Activated CD4-positive, alpha-beta T cell treated with anti-CD3 and anti-CD28 coated beads, Interleukin-2, amount 50 U/mL, for 48 hours (primary cell): Measurements from ENCODE around the gene MAVS.
"Not testable (repeated sequence)": the region's sequence is repeated elsewhere in the genome, so short reads cannot be mapped to it uniquely, and the experiment has no call there.

ENCODE experiments used
- DNase-seq, 2 experiments: peaks; one replicate each; pipeline ENCODE4 v3.0.0-alpha.2; 2020

MAVS gene

GRCh38 chr20:3889489-3890397 lies 43.1 kb downstream of the MAVS start:
- DNase-seq = peak; percentile 54 to 56

DNA sequence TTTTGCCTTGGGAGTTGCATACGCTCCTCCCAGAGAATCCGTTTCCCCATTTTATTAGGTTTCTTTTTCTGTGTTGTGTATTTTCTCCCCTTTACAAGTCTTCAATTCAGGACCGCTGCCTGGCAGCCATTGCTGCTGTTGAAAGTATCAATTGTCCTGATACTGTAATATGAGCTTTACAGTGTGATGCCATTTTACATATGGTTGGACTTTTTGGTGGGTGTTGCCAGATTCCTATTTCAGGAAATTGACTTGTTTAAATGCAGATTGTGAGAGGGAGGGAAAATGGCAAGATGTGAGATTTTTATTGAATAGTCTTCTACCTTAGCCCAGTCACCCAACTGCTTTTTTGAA lies 43.7 kb downstream of the MAVS start:
- no peak for DNase-seq

DNA sequence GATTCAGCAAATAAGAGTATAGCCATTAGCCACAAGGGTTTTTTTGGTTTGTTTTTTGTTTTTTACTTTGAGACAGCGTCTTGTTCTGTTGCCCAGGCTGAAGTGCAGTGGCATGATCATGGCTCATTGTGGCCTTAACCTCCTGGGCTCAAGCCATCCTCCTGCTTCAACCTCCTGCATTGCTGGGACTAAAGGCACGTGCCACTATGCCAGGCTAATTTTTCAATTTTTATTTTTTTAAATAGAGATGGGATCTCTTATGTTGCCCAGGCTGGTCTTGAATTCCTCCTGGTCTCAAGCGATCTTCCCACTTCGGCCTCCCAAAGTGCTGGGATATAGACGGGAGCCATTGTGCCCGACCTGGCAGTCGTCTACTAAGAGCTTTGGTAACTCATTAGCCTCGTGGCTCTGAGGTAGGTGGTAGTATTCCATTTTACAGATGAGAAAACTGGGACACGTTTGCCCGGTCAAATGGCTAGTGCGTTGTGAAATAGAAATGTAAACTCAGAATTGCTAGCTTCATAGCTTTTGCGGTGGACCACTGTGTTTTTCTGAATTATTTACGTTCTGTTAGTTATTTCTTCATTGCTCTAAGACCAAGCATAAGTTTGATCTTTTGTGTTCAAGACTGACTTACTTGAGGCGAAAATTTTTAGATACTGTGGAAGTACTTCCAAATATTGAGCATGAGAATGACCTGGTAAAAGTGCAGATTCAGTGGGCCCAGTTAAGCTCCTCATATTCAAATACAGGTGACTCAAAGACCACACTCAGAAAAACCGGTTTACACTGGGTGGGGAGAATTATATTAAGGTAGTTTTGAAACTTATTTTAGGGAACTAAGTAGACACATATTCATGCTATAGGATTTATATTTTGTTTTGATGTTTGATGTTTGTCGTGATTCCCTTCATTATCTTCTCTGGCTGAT lies 44.6 kb downstream of the MAVS start:
- DNase-seq = no peak

DNA sequence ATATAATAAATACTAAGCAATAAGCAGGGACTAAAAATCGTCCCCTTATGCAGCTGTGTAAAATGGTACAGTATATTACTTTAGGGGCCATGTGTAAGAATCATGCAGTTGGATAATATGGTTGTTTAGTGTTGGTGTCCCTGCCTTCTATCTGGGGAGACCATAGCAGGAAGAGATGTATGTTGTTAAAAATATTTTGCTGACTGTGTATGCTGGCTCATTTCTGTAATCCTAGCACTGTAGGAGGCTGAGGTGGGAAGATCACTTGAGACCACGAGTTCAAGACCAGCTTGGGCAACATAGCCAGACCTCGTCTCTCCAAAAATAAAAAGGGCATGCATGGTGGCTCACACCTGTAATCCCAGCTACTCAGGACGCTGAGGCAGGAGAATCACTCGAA lies 48.2 kb downstream of the MAVS start:
- DNase-seq = no peak

- DNase-seq = no peak
Measured at GRCh38 chr20:3896302-3896701, 49.7 kb downstream of the MAVS start.

DNA sequence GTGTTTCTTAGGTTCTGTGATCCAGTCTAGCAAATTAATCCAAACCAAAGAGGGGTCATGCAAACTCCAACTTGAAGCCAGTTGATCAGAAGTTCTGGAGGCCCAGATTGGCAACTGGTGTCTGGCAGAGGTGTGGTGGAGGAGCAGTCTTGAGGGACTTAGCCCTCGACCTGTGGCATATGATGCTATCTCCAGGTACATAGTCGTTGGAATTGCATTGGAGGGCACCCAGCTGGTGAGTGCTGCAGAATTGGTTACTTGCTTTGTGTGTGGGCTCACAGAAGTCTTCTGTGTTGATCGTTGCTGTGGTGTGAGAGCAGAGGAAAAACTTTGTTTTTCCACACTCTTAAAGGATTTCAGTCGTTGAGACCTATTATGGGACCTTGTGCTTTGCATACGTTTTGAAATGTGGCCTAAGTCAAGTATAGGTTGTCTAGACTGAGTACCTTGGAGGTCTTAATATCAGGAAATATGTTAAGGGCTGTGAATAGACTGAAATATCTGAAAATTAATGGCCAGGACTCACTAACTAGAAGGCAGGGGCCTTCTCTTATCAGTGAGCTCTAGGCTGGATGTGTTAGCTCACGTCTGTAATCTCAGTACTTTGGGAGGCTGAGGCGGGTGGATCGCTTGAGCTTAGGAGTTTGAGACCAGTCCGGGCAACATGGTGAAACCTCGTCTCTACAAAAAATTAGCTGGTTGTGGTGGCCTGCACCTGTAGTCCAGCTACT lies 50.4 kb downstream of the MAVS start:
- DNase-seq = no peak

GRCh38 chr20:3898181-3898580 lies 51.5 kb downstream of the MAVS start:
- not testable (repeated sequence) for DNase-seq

DNA sequence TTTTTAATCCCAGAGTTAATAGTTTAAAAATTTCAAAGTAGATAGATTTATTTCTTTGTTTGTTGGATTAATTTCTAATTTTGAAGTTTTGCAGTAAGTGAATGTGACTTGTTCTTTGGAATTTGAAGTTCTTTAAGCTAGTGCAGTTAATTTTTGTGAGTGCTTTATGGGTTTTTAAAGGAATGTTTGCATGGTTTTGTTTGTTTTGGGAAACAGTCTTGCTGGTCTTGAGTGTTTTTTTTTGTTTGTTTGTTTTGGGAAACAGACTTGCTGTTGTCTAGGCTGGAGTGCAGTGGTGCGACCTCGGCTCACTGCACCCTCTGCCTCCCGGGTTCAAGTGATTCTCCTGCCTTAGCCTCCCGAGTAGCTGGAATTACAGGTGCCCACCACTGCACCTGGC lies 52.0 kb downstream of the MAVS start:
- no peak for DNase-seq

DNA sequence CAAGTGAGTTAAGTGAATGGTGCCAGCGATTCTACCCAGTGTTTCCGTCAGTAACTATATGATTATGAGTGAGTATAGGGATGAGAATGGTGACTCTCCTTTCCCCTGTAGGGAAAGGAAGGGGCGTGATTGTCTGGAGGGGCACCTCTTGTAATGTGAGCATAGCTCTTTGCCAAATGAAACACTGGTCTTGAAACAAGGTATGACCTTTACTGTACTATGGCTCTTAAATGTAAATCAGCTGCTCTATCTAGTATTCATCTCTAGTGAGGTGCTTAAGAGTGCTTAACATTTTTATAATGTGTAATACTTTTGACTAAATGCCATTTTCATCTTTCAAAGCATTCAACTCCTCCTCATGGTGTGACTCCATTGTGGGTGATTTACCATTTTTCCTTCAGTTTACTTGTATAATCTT lies 53.6 kb downstream of the MAVS start:
- no peak for DNase-seq

- no peak for DNase-seq
Measured at GRCh38 chr20:3901028-3901705, 54.5 kb downstream of the MAVS start.

GRCh38 chr20:3901706-3902440 lies 55.2 kb downstream of the MAVS start:
- DNase-seq = no peak

DNA sequence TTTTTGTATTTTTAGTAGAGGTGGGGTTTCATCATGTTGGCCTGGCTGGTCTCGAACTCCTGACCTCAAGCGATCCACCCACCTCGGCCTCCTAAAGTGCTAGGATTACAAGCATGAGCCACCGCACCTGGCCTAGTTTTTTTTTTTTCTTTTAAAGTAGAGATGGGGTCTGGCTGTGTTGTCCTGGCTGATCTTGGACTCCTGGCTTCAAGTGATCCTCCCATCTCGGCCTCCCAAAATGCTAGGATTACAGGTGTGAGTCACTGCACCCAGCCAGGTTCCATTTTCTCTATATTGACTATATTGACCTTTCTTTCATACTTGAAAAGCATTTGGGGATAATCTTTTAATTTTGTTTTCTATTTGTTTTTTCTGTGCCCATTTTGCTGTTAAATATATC lies 55.8 kb downstream of the MAVS start:
- DNase-seq = no peak

- no peak for DNase-seq
Measured at GRCh38 chr20:3904224-3904623, 57.6 kb downstream of the MAVS start.

DNA sequence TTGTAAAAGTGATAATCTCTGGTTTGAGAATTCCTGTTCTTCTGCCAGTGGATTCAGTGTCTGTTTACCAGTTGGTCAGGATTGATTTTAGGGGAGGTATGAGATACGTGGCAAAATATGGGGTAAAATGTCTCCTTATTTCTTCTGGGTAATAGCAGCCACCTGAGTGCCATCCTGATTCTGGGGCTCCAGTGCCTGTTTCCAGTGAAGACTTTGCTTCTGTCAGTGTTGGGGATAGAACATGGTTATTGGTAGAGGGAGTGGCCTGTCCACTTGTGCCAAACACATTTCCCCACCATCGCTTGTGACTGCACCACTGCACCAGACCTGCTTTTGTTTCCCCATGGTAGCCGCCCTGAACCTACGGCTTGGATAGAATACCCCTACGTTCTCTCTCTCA lies 58.2 kb downstream of the MAVS start:
- no peak for DNase-seq

- peak; percentile 47 to 65 for DNase-seq
Measured at GRCh38 chr20:3906744-3907721, 60.4 kb downstream of the MAVS start.

DNA sequence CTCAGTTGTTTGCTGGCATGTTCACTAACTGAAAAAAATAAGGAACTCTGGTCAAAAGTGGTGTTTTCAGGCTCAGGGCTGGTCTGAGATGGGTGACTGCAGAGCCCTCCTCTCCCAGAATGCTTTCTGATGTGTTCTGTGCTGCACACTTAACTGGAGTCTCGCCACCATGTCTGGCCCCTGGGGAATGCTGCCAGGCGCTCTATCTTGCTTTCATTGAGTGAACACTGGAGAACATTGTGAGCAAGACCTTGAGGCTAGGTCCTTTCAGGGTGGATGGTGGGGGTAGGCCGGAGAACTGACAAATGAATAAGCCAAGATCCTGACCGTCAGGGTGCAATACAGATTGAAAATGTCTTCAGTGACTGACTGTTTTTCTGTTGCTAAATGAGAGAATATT lies 62.0 kb downstream of the MAVS start:
- DNase-seq = no peak

GRCh38 chr20:3909952-3910366 lies 63.3 kb downstream of the MAVS start:
- DNase-seq = no peak

DNA sequence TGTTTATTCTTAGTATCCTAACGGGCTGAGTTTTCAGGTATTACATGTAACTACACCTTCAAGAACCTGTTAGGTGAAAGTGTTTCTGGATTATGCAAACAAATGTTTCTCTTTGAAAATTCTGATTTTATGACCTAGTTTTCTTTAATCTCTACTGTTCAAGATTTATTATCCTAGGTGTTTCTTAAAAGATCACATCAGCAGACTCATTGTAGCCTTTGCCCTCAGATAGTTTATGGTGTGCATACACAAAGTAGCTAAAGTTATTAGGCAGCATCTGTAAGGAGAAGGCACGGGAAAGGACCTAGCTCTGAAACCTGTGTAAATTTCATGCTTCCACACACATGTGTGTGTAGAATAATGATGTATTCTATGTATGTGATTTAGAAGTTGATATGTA lies 64.2 kb downstream of the MAVS start:
- DNase-seq = no peak

DNA sequence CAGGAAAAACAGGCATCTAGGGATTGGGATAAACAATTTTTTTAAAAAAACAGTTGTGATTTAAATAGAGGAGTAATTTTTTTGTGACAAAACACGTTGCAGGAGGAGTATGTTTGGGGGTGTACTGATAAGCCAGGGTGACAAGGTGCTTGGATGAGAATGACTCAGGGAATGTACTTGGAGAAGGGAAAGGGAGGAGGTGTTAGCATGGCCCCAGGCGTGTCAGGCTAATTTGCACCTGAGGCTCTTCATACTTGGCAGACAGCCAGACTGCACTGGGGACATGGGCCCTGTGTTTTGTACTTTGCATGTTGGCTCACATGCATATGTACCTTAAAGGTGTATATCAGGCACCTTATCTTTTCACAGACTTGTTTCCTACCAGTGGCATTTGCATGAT lies 65.3 kb downstream of the MAVS start:
- no peak for DNase-seq

DNA sequence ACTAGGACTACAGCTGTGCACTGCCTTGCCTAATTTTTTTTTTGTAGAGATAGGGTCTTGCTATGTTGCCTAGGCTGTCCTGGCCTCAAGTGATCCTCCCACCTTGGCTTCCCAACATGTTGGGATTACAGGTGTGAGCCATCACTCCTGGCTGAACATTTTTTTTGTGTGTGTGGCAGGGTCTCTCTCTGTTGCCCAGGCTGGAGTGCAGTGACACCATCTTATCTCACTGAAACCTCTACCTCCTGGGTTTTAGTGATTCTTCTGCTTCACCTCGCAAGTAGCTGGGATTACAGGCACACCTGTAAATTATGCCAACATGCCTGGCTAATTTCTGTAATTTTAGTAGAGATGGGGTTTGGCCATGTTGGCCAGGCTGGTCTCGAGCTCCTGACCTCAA lies 67.8 kb downstream of the MAVS start:
- DNase-seq = no peak

DNA sequence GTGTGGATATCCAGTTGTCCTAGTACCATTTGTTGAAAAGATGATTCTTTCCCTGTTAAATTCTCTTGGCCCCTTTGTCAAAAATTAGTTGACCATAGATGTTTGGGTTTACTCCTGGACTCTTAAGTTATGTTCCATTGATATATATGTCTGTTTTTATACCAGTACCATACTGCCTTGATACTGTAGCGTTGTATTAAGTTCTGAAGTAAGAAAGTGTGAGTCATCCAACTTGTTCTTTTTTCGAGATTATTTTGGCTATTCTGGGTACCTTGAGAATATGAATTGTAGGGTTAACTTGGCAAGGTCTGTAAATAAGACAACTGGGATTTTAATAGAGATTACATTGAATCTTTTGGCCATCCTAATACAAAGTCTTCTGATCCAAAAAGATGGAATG lies 69.1 kb downstream of the MAVS start:
- no peak for DNase-seq
